Neural cell (in vitro differentiated cells): ENCODE data around the gene SYT13. TPM values are rescaled to one million over a fixed set of nuclear protein-coding genes. Genes with fewer than 3 reads are reported as not detected.
A peak's percentile ranks its signal among the peaks of the same experiment; 100 is the strongest.

Experiments
- H2AFZ ChIP-seq: fragments of 200-600, 300-800 bp; sonication (generic), shearing (Covaris generic); 2 replicates; pipeline ENCODE4 v1.6.0; 2014; ENCODE audit warnings: low read depth, mild to moderate bottlenecking, antibody characterized with exemption, low read length, moderate library complexity
- H3F3A ChIP-seq: fragments of 200-600 bp; shearing (Covaris generic); 2 replicates; pipeline ENCODE4 v1.6.1; 2016; ENCODE audit warnings: mild to moderate bottlenecking, moderate library complexity, mixed read lengths, antibody characterized with exemption, low read length; ENCODE audit not compliant: insufficient read depth, poor library complexity, severe bottlenecking
- H3K27ac ChIP-seq: fragments of 200-600, 300-800 bp; sonication (generic), shearing (Covaris generic); 2 replicates; pipeline ENCODE4 v1.5.1; 2014; ENCODE audit warnings: mild to moderate bottlenecking, low read length, moderate library complexity
- H3K27me3 ChIP-seq: fragments of 300-800, 200-600 bp; sonication (generic), shearing (Covaris generic); 2 replicates; pipeline ENCODE4 v1.6.0; 2014; ENCODE audit warnings: mild to moderate bottlenecking, low read depth, low read length, moderate library complexity; ENCODE audit not compliant: insufficient read depth
- H3K36me3 ChIP-seq: fragments of 300-800, 200-600 bp; sonication (generic), shearing (Covaris generic); 2 replicates; pipeline ENCODE4 v1.5.1; 2014; ENCODE audit warnings: mild to moderate bottlenecking, antibody characterized with exemption, low read length, moderate library complexity; ENCODE audit not compliant: insufficient read depth
- H3K4me2 ChIP-seq: fragments of 300-800, 200-600 bp; sonication (generic), shearing (Covaris generic); 2 replicates; pipeline ENCODE4 v1.6.0; 2014; ENCODE audit warnings: mild to moderate bottlenecking, low read length
- H3K4me3 ChIP-seq: fragments of 300-800, 200-600 bp; sonication (generic), shearing (Covaris generic); 2 replicates; pipeline ENCODE4 v1.5.1; 2014; ENCODE audit warnings: mild to moderate bottlenecking, low read length, moderate library complexity
- H3K79me2 ChIP-seq: fragments of 200-600 bp; shearing (Covaris generic); replicated peaks from 2 replicates; pipeline ENCODE4 v1.6.0; 2014; ENCODE audit warnings: mild to moderate bottlenecking, low read length, moderate library complexity; ENCODE audit not compliant: insufficient read depth
- H3K9ac ChIP-seq: fragments of 300-800, 200-600 bp; sonication (generic), shearing (Covaris generic); 2 replicates; pipeline ENCODE4 v1.6.1; 2016; ENCODE audit warnings: mild to moderate bottlenecking, low read length, mixed read lengths
- H3K9me2 ChIP-seq: fragments of 200-600 bp; shearing (Covaris generic); 2 replicates; pipeline ENCODE4 v1.6.1; 2016; ENCODE audit warnings: mild to moderate bottlenecking, low read length, mixed read lengths; ENCODE audit not compliant: insufficient read depth
- H3K9me3 ChIP-seq: fragments of 200-600, 300-800 bp; sonication (generic), shearing (Covaris generic); 2 replicates; pipeline ENCODE4 v1.6.1; 2016; ENCODE audit warnings: mild to moderate bottlenecking, mixed run types, low read length, moderate library complexity, mixed read lengths
- H4K20me1 ChIP-seq: fragments of 200-600 bp; shearing (Covaris generic); 2 replicates; pipeline ENCODE4 v1.6.1; 2016; ENCODE audit warnings: mild to moderate bottlenecking, mixed run types; ENCODE audit not compliant: insufficient read depth
- CTCF ChIP-seq: fragments of 450-650 bp; IDR thresholded peaks from 2 replicates; pipeline ENCODE4 v1.5.1; 2014; ENCODE audit warnings: antibody characterized with exemption, mild to moderate bottlenecking, moderate library complexity; ENCODE audit not compliant: poor library complexity, severe bottlenecking
- EP300 ChIP-seq: fragments of 450-650 bp; conservative IDR thresholded peaks from 2 replicates; pipeline ENCODE4 v1.6.1; 2014; ENCODE audit warnings: antibody characterized with exemption, mild to moderate bottlenecking, moderate library complexity; ENCODE audit not compliant: poor library complexity, severe bottlenecking
- EZH2 ChIP-seq: fragments of 200-600, 300-800 bp; shearing (Covaris generic), sonication (generic); IDR thresholded peaks from 2 replicates; pipeline ENCODE4 v1.6.1; 2014; ENCODE audit warnings: antibody characterized with exemption, low read length, borderline replicate concordance, mild to moderate bottlenecking; ENCODE audit not compliant: insufficient read depth, poor library complexity, severe bottlenecking
- MXI1 ChIP-seq: fragments of 450-650 bp; conservative IDR thresholded peaks from 2 replicates; pipeline ENCODE4 v1.6.1; 2014; ENCODE audit warnings: antibody characterized with exemption, mild to moderate bottlenecking; ENCODE audit not compliant: poor library complexity, severe bottlenecking
- POLR2AphosphoS5 ChIP-seq: IDR thresholded peaks from 2 replicates; pipeline ENCODE4 v1.6.1; 2012
- RAD21 ChIP-seq: fragments of 450-650 bp; conservative IDR thresholded peaks from 2 replicates; pipeline ENCODE4 v1.6.1; 2014; ENCODE audit warnings: antibody characterized with exemption, mild to moderate bottlenecking, moderate library complexity
- REST ChIP-seq: IDR thresholded peaks from 2 replicates; pipeline ENCODE4 v1.6.1; 2012; ENCODE audit warnings: borderline replicate concordance
- SMC3 ChIP-seq: fragments of 450-650 bp; conservative IDR thresholded peaks from 2 replicates; pipeline ENCODE4 v1.6.1; 2014; ENCODE audit warnings: antibody characterized with exemption, mild to moderate bottlenecking, moderate library complexity; ENCODE audit not compliant: poor library complexity
- TAF1 ChIP-seq: IDR thresholded peaks from 2 replicates; pipeline ENCODE4 v1.6.1; 2012; ENCODE audit warnings: low read depth
- polyA minus RNA-seq: library from RNA; depleted of rRNA, polyadenylated mRNA; stranded (reverse); fragments of >200 nt; gene quantifications from 2 replicates; pipeline ENCODE4 v1.2.3, GENCODE V29; 2014
- polyA plus RNA-seq: library from polyadenylated mRNA; depleted of rRNA; stranded (reverse); fragments of >200 nt; gene quantifications from 2 replicates; pipeline ENCODE4 v1.2.3, GENCODE V29; 2014

Gene SYT13
- polyA plus RNA-seq (60.8 and 65.4 TPM in 2 replicates), polyA minus RNA-seq (110 and 121 TPM in 2 replicates)

GRCh38 chr11:45285930-45286632 is at the start of gene SYT13:
TSS of gene SYT13 (minus strand) at chr11:45286341. CDS start at chr11:45286207, 134 bp downstream.
- peak within 1 kb of the TSS; percentile 68 for H3K27ac ChIP-seq
- H3K27me3 ChIP-seq: no peaks in the 10 kb centered on the region
- H2AFZ ChIP-seq: peak within 1 kb of the TSS; percentile 34
- H3K4me3 ChIP-seq: peak within 1 kb of the TSS; percentile 82
- no peaks in the 10 kb centered on the region for H3K9me3 ChIP-seq
- no peaks in the 10 kb centered on the region for H3K9me2 ChIP-seq
- no peaks in the 10 kb centered on the region for H3K36me3 ChIP-seq
- peaks cover 4% of the 10 kb centered on the region for H3F3A ChIP-seq
- peak within 1 kb of the TSS; percentile 81 for H3K4me2 ChIP-seq
- peak within 1 kb of the TSS; percentile 86 for H3K9ac ChIP-seq
- H4K20me1 ChIP-seq: no peaks in the 10 kb centered on the region
- H3K79me2 ChIP-seq: peaks cover 10% of the 10 kb centered on the region
- no peak for TF ChIP-seq TAF1
- TF ChIP-seq EZH2: no peak
- peak; percentile 49 for TF ChIP-seq MXI1
- TF ChIP-seq CTCF: no peak
- peak; percentile 28 for TF ChIP-seq REST
- TF ChIP-seq SMC3: peak; percentile 24
- TF ChIP-seq RAD21: peak; percentile 26
- peak; percentile 34 for TF ChIP-seq EP300
- peak; percentile 79 for TF ChIP-seq POLR2AphosphoS5

- Histone ChIP-seq H3K27ac (peak overlapping the region; percentile 70), H3K79me2 (no peaks in the 10 kb centered on the region), H3K4me3 (peak overlapping the region; percentile 29), H3K27me3 (no peaks in the 10 kb centered on the region), H3K9me2 (no peaks in the 10 kb centered on the region), H2AFZ (no peak overlapping the region), H3K9ac (peak overlapping the region; percentile 15), H3K4me2 (peak overlapping the region; percentile 16), H3K9me3 (no peaks in the 10 kb centered on the region), H3F3A (no peaks in the 10 kb centered on the region), H3K36me3 (no peaks in the 10 kb centered on the region), H4K20me1 (no peaks in the 10 kb centered on the region)
- TF ChIP-seq RAD21: no peak
- no peak for TF ChIP-seq EZH2
- no peak for TF ChIP-seq SMC3
- TF ChIP-seq REST: no peak
- no peak for TF ChIP-seq MXI1
- TF ChIP-seq POLR2AphosphoS5: no peak
- TF ChIP-seq TAF1: no peak
- TF ChIP-seq CTCF: no peak
- TF ChIP-seq EP300: no peak
Measured at GRCh38 chr11:45335434-45335833, 49.3 kb upstream of the SYT13 start.
